Measurements from ENCODE around the gene PRSS3.

PRSS3 gene

GRCh38 chr9:33809506-33809905, 14.1 kb downstream of the PRSS3 start:
- no peak overlapping the region for H3K27ac ChIP-seq
- no peak for DNase-seq (ENCODE audit: low spot score)
- no peak for TF ChIP-seq CTCF (conservative IDR thresholded peaks at IDR 0.05; ENCODE audit: low read depth)
- POLR2A ChIA-PET (ENCODE audit: low non-redundant PET) = no interaction called here
- CTCF ChIA-PET = interaction anchor here (0.6 kb wide), 1 partner anchor 66 kb away, joined by 3 read pairs; no protein-coding TSS in a partner anchor

- ChIA-PET POLR2A (ENCODE audit: low non-redundant PET) (interaction anchor here (0.7 kb wide), 1 partner anchor 38 kb away, joined by 4 read pairs; no protein-coding TSS in a partner anchor), CTCF (interaction anchor here (0.6 to 2.0 kb wide), 16 partner anchors 11 to 756 kb away, joined by 3 to 13 read pairs (median 4); no protein-coding TSS in a partner anchor)
- H3K27ac ChIP-seq = peak overlapping the region; percentile 36
- peak; percentile 48 for DNase-seq (ENCODE audit: low spot score)
- peak; percentile 85 for TF ChIP-seq CTCF (conservative IDR thresholded peaks at IDR 0.05; ENCODE audit: low read depth)
Measured at GRCh38 chr9:33813712-33814641, 18.6 kb downstream of the PRSS3 start.

- CTCF ChIA-PET = interaction anchor here (0.5 to 1.6 kb wide), 3 partner anchors 11 to 78 kb away, joined by 4 to 7 read pairs (median 4); no protein-coding TSS in a partner anchor
- TF ChIP-seq CTCF (conservative IDR thresholded peaks at IDR 0.05; ENCODE audit: low read depth) = no peak
- H3K27ac ChIP-seq = peak overlapping the region; percentile 95
- no peak for DNase-seq (ENCODE audit: low spot score)
- POLR2A ChIA-PET (ENCODE audit: low non-redundant PET) = interaction anchor here (0.9 kb wide), 1 partner anchor 17 kb away, joined by 3 read pairs; no protein-coding TSS in a partner anchor
Measured at GRCh38 chr9:33815781-33816180, 20.4 kb downstream of the PRSS3 start.

- no peak for TF ChIP-seq CTCF (conservative IDR thresholded peaks at IDR 0.05; ENCODE audit: low read depth)
- DNase-seq (ENCODE audit: low spot score) = peak; percentile 98
- POLR2A ChIA-PET (ENCODE audit: low non-redundant PET) = interaction anchor here (0.9 kb wide), 1 partner anchor 18 kb away, joined by 3 read pairs; no protein-coding TSS in a partner anchor
- peak within 1 kb of the TSS; percentile 95 for H3K27ac ChIP-seq
- CTCF ChIA-PET = interaction anchor here (0.7 to 1.6 kb wide), 4 partner anchors 10 to 109 kb away, joined by 3 to 7 read pairs (median 4); no protein-coding TSS in a partner anchor
Measured at GRCh38 chr9:33816327-33817252, 21.2 kb downstream of the PRSS3 start, which contains the start of gene UBE2R2. UBE2R2 (plus strand) TSS chr9:33817160; CDS start chr9:33817758, 598 bp downstream.

- ChIA-PET POLR2A (ENCODE audit: low non-redundant PET) (no interaction called here), CTCF (interaction anchor here (0.6 kb wide), 1 partner anchor 77 kb away, joined by 3 read pairs; no protein-coding TSS in a partner anchor)
- peak overlapping the region; percentile 95 for H3K27ac ChIP-seq
- TF ChIP-seq CTCF (conservative IDR thresholded peaks at IDR 0.05; ENCODE audit: low read depth) = 0 out of 2 replicates have a peak, but pooled peaks have one; percentile 8
- peak; percentile 73 for DNase-seq (ENCODE audit: low spot score)
Measured at GRCh38 chr9:33817327-33818166, 22.2 kb downstream of the PRSS3 start.
